Suprapubic skin (tissue), 4 donors: ENCODE measurements around the gene PIPOX. TPM values are rescaled to one million over a fixed set of nuclear protein-coding genes. Genes with fewer than 3 reads are reported as not detected.

Experiments used
- DNase-seq, 2 donors: peaks; one replicate each; pipeline ENCODE4 v3.0.0-alpha.2; 2019; ENCODE audit warnings: low spot score in 2 of 2
- H3K27ac ChIP-seq: fragments of 200-600 bp; sonication (generic); one replicate; pipeline ENCODE4 v1.5.1; 2019
- H3K27me3 ChIP-seq: fragments of 200-600 bp; sonication (generic); one replicate; pipeline ENCODE4 v1.5.1; 2019
- H3K36me3 ChIP-seq: fragments of 200-600 bp; sonication (generic); one replicate; pipeline ENCODE4 v1.5.1; 2019
- H3K4me1 ChIP-seq: fragments of 200-600 bp; sonication (generic); one replicate; pipeline ENCODE4 v1.5.1; 2019
- H3K4me3 ChIP-seq: fragments of 200-600 bp; sonication (generic); one replicate; pipeline ENCODE4 v1.5.1; 2019; ENCODE audit warnings: mild to moderate bottlenecking
- H3K9me3 ChIP-seq: fragments of 200-600 bp; sonication (generic); one replicate; pipeline ENCODE4 v1.5.1; 2019
- EP300 ChIP-seq: sonication (generic); formaldehyde crosslinking; IDR thresholded peaks from one replicate; pipeline ENCODE4 v1.6.1; 2017; ENCODE audit warnings: antibody characterized with exemption
- POLR2A ChIP-seq, 2 donors: fragments of 450-650 bp; IDR thresholded peaks; one replicate each; pipeline ENCODE4 v1.6.1; 2017; ENCODE audit warnings: antibody characterized with exemption in 2 of 2, mild to moderate bottlenecking in 2 of 2, moderate library complexity in 2 of 2
- POLR2AphosphoS5 ChIP-seq, 3 donors: sonication (generic); formaldehyde crosslinking; IDR thresholded peaks; one replicate each; pipeline ENCODE4 v1.6.1; 2017; ENCODE audit warnings: antibody characterized with exemption in 3 of 3
- WGBS: methylation state at CpG from one replicate; pipeline ENCODE4 v1.1.5; 2018; 5-methylcytosine and 5-hydroxymethylcytosine counted together
- total RNA-seq, 4 donors: library from RNA; depleted of rRNA; stranded (reverse); fragments of >200 nt; gene quantifications; one replicate each; pipeline ENCODE4 v1.1.0, GENCODE V29; 2016
- TF ChIP-seq, protein P1 (sequence below), 2 donors: fragments of 200-600 bp in 1 of 2; fragments of 450-650 bp in 1 of 2; sonication (generic) in 1 of 2; IDR thresholded peaks; one replicate each; pipeline ENCODE4 v1.5.1; 2016 to 2019; ENCODE audit warnings: antibody characterized with exemption in 2 of 2, mild to moderate bottlenecking in 1 of 2, moderate library complexity in 1 of 2

Gene PIPOX
- total RNA-seq, 4 donors from 2014 or later, result 1.3 to 3.7 (median 3.0) TPM

DNA sequence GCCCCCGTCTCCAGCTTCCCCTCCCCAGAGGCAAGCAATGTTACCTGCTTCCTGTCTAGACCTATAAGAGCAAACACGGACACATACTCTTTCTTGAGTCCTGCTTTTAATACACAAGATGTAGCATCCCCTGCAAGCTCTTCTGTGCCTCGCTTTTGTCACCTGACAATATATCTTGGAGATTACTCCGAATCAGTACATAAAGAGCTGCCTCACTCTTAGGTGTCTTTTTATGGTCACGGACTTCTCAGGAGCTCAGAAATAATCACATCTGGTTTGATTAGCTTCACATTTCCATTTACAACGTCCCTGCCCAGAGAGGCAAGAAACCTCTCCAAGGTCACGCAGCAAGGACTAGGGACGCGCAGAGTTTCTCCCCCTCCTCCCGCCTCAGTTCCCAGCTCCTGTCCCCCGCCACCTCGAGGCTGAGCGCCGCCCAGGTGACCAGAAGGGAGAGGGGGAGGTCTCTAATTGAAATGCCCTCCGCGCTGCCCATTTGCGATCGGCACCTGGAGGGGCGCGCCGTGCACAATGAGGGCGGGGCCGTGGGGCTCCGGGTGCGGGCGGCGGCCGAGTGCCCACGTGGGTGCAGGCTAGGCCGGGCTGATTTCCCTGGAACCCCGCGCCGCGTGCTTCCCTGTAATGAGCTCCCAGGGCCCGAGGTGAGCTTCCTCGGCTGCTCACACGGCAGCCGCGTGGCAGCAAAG is 23.3 kb upstream of the PIPOX start:
- H3K27ac ChIP-seq, result no peak overlapping the region
- H3K4me1 ChIP-seq, result peaks cover 6% of the 10 kb centered on the region
- WGBS, result 8% methylated on average over 32 of the region's 39 CpGs
- peaks cover 70% of the 10 kb centered on the region for H3K27me3 ChIP-seq
- H3K36me3 ChIP-seq, result no peaks in the 10 kb centered on the region
- H3K9me3 ChIP-seq, result no peaks in the 10 kb centered on the region
- no peak for TF ChIP-seq POLR2A (IDR thresholded peaks at IDR 0.05)
- no peak for TF ChIP-seq EP300
- TF ChIP-seq, protein P1, sequence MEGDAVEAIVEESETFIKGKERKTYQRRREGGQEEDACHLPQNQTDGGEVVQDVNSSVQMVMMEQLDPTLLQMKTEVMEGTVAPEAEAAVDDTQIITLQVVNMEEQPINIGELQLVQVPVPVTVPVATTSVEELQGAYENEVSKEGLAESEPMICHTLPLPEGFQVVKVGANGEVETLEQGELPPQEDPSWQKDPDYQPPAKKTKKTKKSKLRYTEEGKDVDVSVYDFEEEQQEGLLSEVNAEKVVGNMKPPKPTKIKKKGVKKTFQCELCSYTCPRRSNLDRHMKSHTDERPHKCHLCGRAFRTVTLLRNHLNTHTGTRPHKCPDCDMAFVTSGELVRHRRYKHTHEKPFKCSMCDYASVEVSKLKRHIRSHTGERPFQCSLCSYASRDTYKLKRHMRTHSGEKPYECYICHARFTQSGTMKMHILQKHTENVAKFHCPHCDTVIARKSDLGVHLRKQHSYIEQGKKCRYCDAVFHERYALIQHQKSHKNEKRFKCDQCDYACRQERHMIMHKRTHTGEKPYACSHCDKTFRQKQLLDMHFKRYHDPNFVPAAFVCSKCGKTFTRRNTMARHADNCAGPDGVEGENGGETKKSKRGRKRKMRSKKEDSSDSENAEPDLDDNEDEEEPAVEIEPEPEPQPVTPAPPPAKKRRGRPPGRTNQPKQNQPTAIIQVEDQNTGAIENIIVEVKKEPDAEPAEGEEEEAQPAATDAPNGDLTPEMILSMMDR (IDR thresholded peaks at IDR 0.05), result no peak
- DNase-seq, result no peak
- H3K4me3 ChIP-seq, result peak overlapping the region; percentile 20

DNA sequence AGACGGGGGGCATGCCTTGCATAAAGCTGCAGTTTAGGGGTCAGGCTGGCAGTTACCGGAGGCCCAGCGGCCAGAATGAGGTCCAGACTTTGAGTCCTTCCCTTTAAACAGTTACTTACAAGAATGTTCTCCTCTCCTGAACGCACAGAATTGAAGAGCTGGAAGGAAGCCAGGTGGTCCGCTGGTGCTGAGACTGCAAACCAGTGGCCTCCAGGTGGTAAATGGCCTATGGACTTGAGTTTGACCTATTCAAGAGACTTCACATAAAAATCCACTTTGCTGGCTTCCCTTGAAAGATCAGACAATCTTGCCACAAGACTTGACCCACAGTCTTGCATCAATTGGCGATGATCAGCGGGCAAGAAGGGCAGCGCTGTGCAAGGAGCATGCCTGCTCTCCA is 22.4 kb upstream of the PIPOX start:
- H3K4me1 ChIP-seq, result peaks cover 6% of the 10 kb centered on the region
- WGBS, result 70% methylated on average over 8 of the region's 8 CpGs
- TF ChIP-seq POLR2AphosphoS5 (IDR thresholded peaks at IDR 0.05) (no peak), EP300 (no peak), POLR2A (IDR thresholded peaks at IDR 0.05) (no peak)
- TF ChIP-seq, protein P1 (IDR thresholded peaks at IDR 0.05), result no peak
- no peak overlapping the region for H3K27ac ChIP-seq
- H3K4me3 ChIP-seq, result no peak overlapping the region
- H3K36me3 ChIP-seq, result no peaks in the 10 kb centered on the region
- no peaks in the 10 kb centered on the region for H3K9me3 ChIP-seq
- no peak for DNase-seq
- peaks cover 69% of the 10 kb centered on the region for H3K27me3 ChIP-seq

GRCh38 chr17:29021226-29021625 is 21.7 kb upstream of the PIPOX start:
- 72% methylated on average over 7 of the region's 7 CpGs for WGBS
- Histone ChIP-seq H3K4me1 (peaks cover 6% of the 10 kb centered on the region), H3K36me3 (no peaks in the 10 kb centered on the region), H3K27me3 (peaks cover 69% of the 10 kb centered on the region), H3K4me3 (no peak overlapping the region), H3K27ac (no peak overlapping the region), H3K9me3 (no peaks in the 10 kb centered on the region)
- DNase-seq, result no peak
- no peak for TF ChIP-seq POLR2A (IDR thresholded peaks at IDR 0.05)
- TF ChIP-seq, protein P1 (IDR thresholded peaks at IDR 0.05), result no peak
- no peak for TF ChIP-seq POLR2AphosphoS5 (IDR thresholded peaks at IDR 0.05)
- TF ChIP-seq EP300, result no peak

GRCh38 chr17:29022074-29022473 is 20.9 kb upstream of the PIPOX start:
- no peak overlapping the region for H3K27ac ChIP-seq
- no peaks in the 10 kb centered on the region for H3K36me3 ChIP-seq
- TF ChIP-seq, protein P1 (IDR thresholded peaks at IDR 0.05), result no peak
- TF ChIP-seq EP300, result no peak
- TF ChIP-seq POLR2AphosphoS5 (IDR thresholded peaks at IDR 0.05), result no peak
- TF ChIP-seq POLR2A (IDR thresholded peaks at IDR 0.05), result no peak
- H3K4me3 ChIP-seq, result no peak overlapping the region
- peaks cover 68% of the 10 kb centered on the region for H3K27me3 ChIP-seq
- peaks cover 6% of the 10 kb centered on the region for H3K4me1 ChIP-seq
- DNase-seq, result no peak
- 91% methylated on average over 7 of the region's 7 CpGs for WGBS
- no peaks in the 10 kb centered on the region for H3K9me3 ChIP-seq

DNA sequence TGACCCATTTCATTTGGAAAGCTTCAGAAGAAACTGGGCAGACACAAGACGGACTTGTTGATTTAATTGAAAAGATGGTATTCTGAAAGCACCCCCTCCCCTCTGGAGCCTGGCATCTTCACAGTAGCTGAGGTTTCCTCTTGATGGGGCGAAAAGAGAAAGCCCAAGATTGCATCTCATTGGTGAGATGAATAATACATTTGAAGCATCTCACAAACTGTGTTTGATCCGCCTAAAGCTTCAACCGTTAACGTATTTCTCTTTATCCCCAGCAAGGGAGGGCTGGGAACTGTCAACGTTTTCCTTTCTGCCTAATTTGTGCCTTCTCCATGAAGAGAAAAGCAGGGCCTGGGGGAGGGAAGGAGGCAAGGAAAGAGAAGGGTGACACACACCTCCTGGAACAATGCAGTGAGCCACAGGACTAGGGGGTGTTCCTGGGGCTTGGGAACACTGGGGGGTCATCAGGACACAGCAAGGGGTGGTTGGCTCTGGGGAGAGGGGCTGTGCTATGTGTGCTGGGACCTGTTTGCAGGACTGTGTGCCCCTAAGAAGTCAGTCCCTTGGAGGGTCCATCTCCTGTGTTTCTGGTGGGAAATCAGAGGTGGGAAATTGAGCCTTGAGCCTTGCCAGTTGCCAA is 18.5 kb upstream of the PIPOX start:
- 57% methylated on average over 6 of the region's 6 CpGs for WGBS
- no peaks in the 10 kb centered on the region for H3K9me3 ChIP-seq
- peaks cover 6% of the 10 kb centered on the region for H3K4me1 ChIP-seq
- H3K27me3 ChIP-seq, result peaks cover 61% of the 10 kb centered on the region
- DNase-seq, result no peak
- no peak overlapping the region for H3K4me3 ChIP-seq
- no peak overlapping the region for H3K27ac ChIP-seq
- TF ChIP-seq, protein P1 (IDR thresholded peaks at IDR 0.05), result no peak
- no peak for TF ChIP-seq EP300
- no peak for TF ChIP-seq POLR2A (IDR thresholded peaks at IDR 0.05)
- no peak for TF ChIP-seq POLR2AphosphoS5 (IDR thresholded peaks at IDR 0.05)
- no peaks in the 10 kb centered on the region for H3K36me3 ChIP-seq
